SK-N-SH (cell line): ENCODE data around the gene GPC5. TPM values are rescaled to one million over a fixed set of nuclear protein-coding genes. Genes with fewer than 3 reads are reported as not detected.

Source experiments
- CTCF ChIA-PET: fragments of 300-600, 350-600 bp; formaldehyde crosslinking; extraction: SDS; loops from one replicate; lab custom pipeline; 2021; lab: Yijun Ruan, JAX
- POLR2A ChIA-PET: fragments of 350-600 bp; sonication (Branson Sonifier 250); formaldehyde crosslinking; extraction: SDS; loops from one replicate; lab custom pipeline; 2020; ENCODE audit warnings: antibody characterized with exemption, inconsistent platforms; lab: Yijun Ruan, JAX
- DNase-seq: peaks from one replicate; pipeline ENCODE4 v3.0.0; 2012
- H2AFZ ChIP-seq: fragments of 200-600 bp; sonication (generic); 2 replicates; pipeline ENCODE4 v1.8.1; 2016; ENCODE audit warnings: antibody characterized with exemption, mild to moderate bottlenecking, low read depth
- H3F3A ChIP-seq: fragments of 200-600 bp; sonication (generic); replicated peaks from 2 replicates; pipeline ENCODE3; 2016; ENCODE audit warnings: antibody characterized with exemption, mild to moderate bottlenecking; ENCODE audit not compliant: insufficient read depth
- H3K27ac ChIP-seq, 2 experiments: fragments of 200-500 bp in 1 of 2; fragments of 200-600 bp in 1 of 2; sonication (Bioruptor generic) in 1 of 2; sonication (generic), shearing (Covaris generic) in 1 of 2; 2 replicates each; pipeline versions ENCODE4 v1.5.1 to v1.6.1; 2014 to 2016; ENCODE audit warnings: low read depth in 2 of 2, inconsistent platforms in 1 of 2, low read length in 1 of 2, mild to moderate bottlenecking in 1 of 2, mixed read lengths in 1 of 2
- H3K27me3 ChIP-seq: fragments of 200-600 bp; sonication (generic), shearing (Covaris generic); 2 replicates; pipeline ENCODE4 v1.6.1; 2016; ENCODE audit warnings: mixed run types; ENCODE audit not compliant: insufficient read depth
- H3K36me3 ChIP-seq, 2 experiments: fragments of 200-500 bp in 1 of 2; fragments of 200-600 bp in 1 of 2; sonication (Bioruptor generic) in 1 of 2; sonication (generic) in 1 of 2; replicated peaks in 1 of 2; 2 replicates each; pipeline versions ENCODE3 to v1.5.1; 2014 to 2016; ENCODE audit warnings: low read length in 1 of 2, mild to moderate bottlenecking in 1 of 2; ENCODE audit not compliant: insufficient read depth in 2 of 2, control insufficient read depth in 1 of 2
- H3K4me1 ChIP-seq, 2 experiments: fragments of 200-500 bp in 1 of 2; fragments of 200-600 bp in 1 of 2; sonication (Bioruptor generic) in 1 of 2; sonication (generic), shearing (Covaris generic) in 1 of 2; 2 replicates each; pipeline versions ENCODE4 v1.5.1 to v1.6.1; 2014 to 2016; ENCODE audit warnings: low read depth in 1 of 2, low read length in 1 of 2, mixed run types in 1 of 2; ENCODE audit not compliant: insufficient read depth in 2 of 2, control insufficient read depth in 1 of 2
- H3K4me2 ChIP-seq: fragments of 200-600 bp; sonication (generic), shearing (Covaris generic); 2 replicates; pipeline ENCODE4 v1.6.1; 2017; ENCODE audit warnings: mixed run types
- H3K4me3 ChIP-seq, 2 experiments: fragments of 200-500 bp in 1 of 2; fragments of 200-600 bp in 1 of 2; sonication (Bioruptor generic) in 1 of 2; sonication (generic), shearing (Covaris generic) in 1 of 2; 2 replicates each; pipeline versions ENCODE4 v1.5.1 to v1.8.1; 2014 to 2016; ENCODE audit warnings: low read depth in 2 of 2, inconsistent platforms in 1 of 2, low read length in 1 of 2, mild to moderate bottlenecking in 1 of 2, mixed read lengths in 1 of 2, moderate library complexity in 1 of 2
- H3K79me2 ChIP-seq: fragments of 200-600 bp; sonication (generic); 2 replicates; pipeline ENCODE4 v1.8.1; 2017; ENCODE audit warnings: mild to moderate bottlenecking; ENCODE audit not compliant: insufficient read depth
- H3K9ac ChIP-seq: fragments of 200-600 bp; sonication (generic); 2 replicates; pipeline ENCODE4 v1.6.1; 2017; ENCODE audit warnings: mixed run types
- H3K9me2 ChIP-seq: fragments of 200-600 bp; sonication (generic); 2 replicates; pipeline ENCODE4 v1.6.1; 2017; ENCODE audit warnings: mixed run types
- H3K9me3 ChIP-seq: fragments of 200-600 bp; sonication (generic); 2 replicates; pipeline ENCODE4 v1.6.1; 2017; ENCODE audit warnings: mixed run types, mild to moderate bottlenecking, moderate library complexity
- H4K20me1 ChIP-seq: fragments of 200-600 bp; sonication (generic); 2 replicates; pipeline ENCODE4 v1.6.1; 2017; ENCODE audit warnings: mild to moderate bottlenecking, mixed run types; ENCODE audit not compliant: insufficient read depth
- EP300 ChIP-seq, 2 experiments: IDR thresholded peaks; 2 replicates each; pipeline versions ENCODE4 v1.4.0 to v1.6.1; 2012; ENCODE audit warnings: borderline replicate concordance in 1 of 2, low read depth in 1 of 2, low read length in 1 of 2
- FOSL2 ChIP-seq: IDR thresholded peaks from 2 replicates; pipeline ENCODE4 v1.4.0; 2012; ENCODE audit warnings: low read depth, mild to moderate bottlenecking, moderate library complexity, borderline replicate concordance
- FOXM1 ChIP-seq: IDR thresholded peaks from 2 replicates; pipeline ENCODE4 v1.4.0; 2012; ENCODE audit warnings: low read depth, mild to moderate bottlenecking
- GABPA ChIP-seq: IDR thresholded peaks from 2 replicates; pipeline ENCODE4 v1.4.0; 2012; ENCODE audit warnings: low read depth, mild to moderate bottlenecking
- GATA2 ChIP-seq: sonication (generic); formaldehyde crosslinking; IDR thresholded peaks from 2 replicates; pipeline ENCODE4 v1.5.0; 2020; ENCODE audit warnings: mild to moderate bottlenecking, missing genetic modification reagents
- IRF3 ChIP-seq: fragments of 150-350 bp; IDR thresholded peaks from 2 replicates; pipeline ENCODE4 v1.6.1; 2016; ENCODE audit warnings: mild to moderate bottlenecking, low read depth, low read length
- JUND ChIP-seq: IDR thresholded peaks from 2 replicates; pipeline ENCODE4 v1.4.0; 2012
- MAX ChIP-seq: IDR thresholded peaks from 2 replicates; pipeline ENCODE4 v1.4.0; 2012; ENCODE audit warnings: low read depth
- PBX3 ChIP-seq: IDR thresholded peaks from 2 replicates; pipeline ENCODE4; 2012
- RAD21 ChIP-seq: IDR thresholded peaks from 2 replicates; pipeline ENCODE4 v1.6.1; 2012; ENCODE audit warnings: mild to moderate bottlenecking, low read length
- REST ChIP-seq: IDR thresholded peaks from 2 replicates; pipeline ENCODE4 v1.6.1; 2012; ENCODE audit warnings: mild to moderate bottlenecking, low read depth, low read length, moderate library complexity
- SIN3A ChIP-seq: IDR thresholded peaks from 2 replicates; pipeline ENCODE4 v1.6.1; 2012; ENCODE audit warnings: low read depth, mild to moderate bottlenecking, low read length, moderate library complexity, borderline replicate concordance
- SMC3 ChIP-seq: IDR thresholded peaks from 2 replicates; pipeline ENCODE4 v1.6.1; 2012; ENCODE audit warnings: low read depth, low read length, improper control_type of control experiment
- TAF1 ChIP-seq: IDR thresholded peaks from 2 replicates; pipeline ENCODE4 v1.6.1; 2012; ENCODE audit warnings: low read depth, mild to moderate bottlenecking, low read length, moderate library complexity, borderline replicate concordance
- TEAD4 ChIP-seq: IDR thresholded peaks from 2 replicates; pipeline ENCODE4 v1.4.0; 2012; ENCODE audit warnings: mild to moderate bottlenecking, borderline replicate concordance; ENCODE audit not compliant: insufficient read depth
- USF1 ChIP-seq: IDR thresholded peaks from 2 replicates; pipeline ENCODE4 v1.4.0; 2012; ENCODE audit warnings: low read depth, borderline replicate concordance
- USF2 ChIP-seq: fragments of 150-350 bp; IDR thresholded peaks from 2 replicates; pipeline ENCODE4 v1.6.1; 2017; ENCODE audit warnings: antibody characterized with exemption, low read length, low read depth, borderline replicate concordance
- WGBS: methylation state at CpG from one replicate; pipeline ENCODE4 v1.1.6; 2017; ENCODE audit warnings: low lambda C conversion rate; 5-methylcytosine and 5-hydroxymethylcytosine counted together
- polyA plus RNA-seq, 3 experiments: library from polyadenylated mRNA; depleted of rRNA; stranded (reverse); fragments of >200 nt; gene quantifications; 2 replicates each; pipeline ENCODE4 v1.2.3, GENCODE V29; 2012

GPC5 gene
- polyA plus RNA-seq, 1 of the 3 experiments (the other 2 are of a cell fraction) = 0.03 TPM

- no peaks in the 10 kb centered on the region for H4K20me1 ChIP-seq
- no peak overlapping the region for H2AFZ ChIP-seq
- H3K4me2 ChIP-seq = no peak overlapping the region
- no peak overlapping the region for H3K9ac ChIP-seq
- WGBS = 72% methylated on average over 19 of the region's 22 CpGs
- H3K27me3 ChIP-seq = no peaks in the 10 kb centered on the region
- no peaks in the 10 kb centered on the region for H3F3A ChIP-seq
- H3K4me3 ChIP-seq = no peak overlapping the region
- no peaks in the 10 kb centered on the region for H3K79me2 ChIP-seq
- no peaks in the 10 kb centered on the region for H3K4me1 ChIP-seq
- no peak overlapping the region for H3K27ac ChIP-seq
- H3K36me3 ChIP-seq = no peaks in the 10 kb centered on the region
- no peaks in the 10 kb centered on the region for H3K9me3 ChIP-seq
- TF ChIP-seq EP300 (IDR thresholded peaks at IDR 0.05; ENCODE audit: borderline replicate concordance in 1 of 2, low read depth in 1 of 2, low read length in 1 of 2) (no peak), JUND (no peak)
- no peak for DNase-seq
- CTCF ChIA-PET = interaction anchor here (1.2 kb wide), 1 partner anchor 36 kb away, joined by 4 read pairs; no protein-coding TSS in a partner anchor
- no peaks in the 10 kb centered on the region for H3K9me2 ChIP-seq
- POLR2A ChIA-PET = no interaction called here
Measured at GRCh38 chr13:92297971-92298942, 899.8 kb downstream of the GPC5 start.

- CTCF ChIA-PET = interaction anchor here (0.7 to 0.9 kb wide), 2 partner anchors 8 to 21 kb away, joined by 3 read pairs; no protein-coding TSS in a partner anchor
- 81% methylated on average over 1 of the region's 1 CpG for WGBS
- Histone ChIP-seq H3K9ac (no peak overlapping the region), H3F3A (no peaks in the 10 kb centered on the region), H3K9me3 (no peaks in the 10 kb centered on the region), H3K36me3 (no peaks in the 10 kb centered on the region), H3K79me2 (no peaks in the 10 kb centered on the region), H3K4me1 (no peaks in the 10 kb centered on the region), H4K20me1 (no peaks in the 10 kb centered on the region), H3K27me3 (no peaks in the 10 kb centered on the region), H3K4me3 (no peak overlapping the region), H3K4me2 (no peak overlapping the region), H3K9me2 (no peaks in the 10 kb centered on the region), H3K27ac (no peak overlapping the region), H2AFZ (no peak overlapping the region)
- POLR2A ChIA-PET = no interaction called here
- DNase-seq = no peak
- TF ChIP-seq FOSL2 = no peak
- TF ChIP-seq SMC3 = no peak
- TF ChIP-seq MAX = no peak
- TF ChIP-seq REST = no peak
- no peak for TF ChIP-seq TAF1
- no peak for TF ChIP-seq EP300 (IDR thresholded peaks at IDR 0.05; ENCODE audit: borderline replicate concordance in 1 of 2, low read depth in 1 of 2, low read length in 1 of 2)
- no peak for TF ChIP-seq GABPA
- no peak for TF ChIP-seq TEAD4
- no peak for TF ChIP-seq GATA2 (CRISPR knock-in tag)
- TF ChIP-seq FOXM1 = no peak
- TF ChIP-seq USF2 = no peak
- TF ChIP-seq SIN3A = no peak
- no peak for TF ChIP-seq RAD21
- no peak for TF ChIP-seq IRF3
- no peak for TF ChIP-seq PBX3
- no peak for TF ChIP-seq USF1
Measured at GRCh38 chr13:92300651-92301050, 902.2 kb downstream of the GPC5 start.
